ENCODE data around the gene SALL2. TPM values are rescaled to one million over a fixed set of nuclear protein-coding genes. Genes with fewer than 3 reads are reported as not detected.
A peak's percentile ranks its signal among the peaks of the same experiment; 100 is the strongest.

Gene SALL2
- 346 and 360 TPM in 2 replicates for total RNA-seq (2021; fragmentation: NEBNext Ultra II Directional; extraction: Animal tissue kit (Norgen Biotek cat#: 25700))
- polyA plus RNA-seq (2011; rRNA removed): 310 and 356 TPM in 2 replicates
- 193 TPM for polyA plus RNA-seq (2011; cell fraction: cytosol; rRNA removed)
- polyA plus RNA-seq (2011; cell fraction: nucleus; rRNA removed): 292 TPM
- 283 to 321 TPM (median 294 TPM) in 4 replicates for polyA plus RNA-seq (2012, experiment 1 of 2)
- polyA plus RNA-seq (2012, experiment 2 of 2): 364 TPM
- 182 TPM for polyA plus RNA-seq (2013, experiment 1 of 2)
- 177 TPM for polyA plus RNA-seq (2013, experiment 2 of 2)
- polyA minus RNA-seq (2011; rRNA and poly(A)+ RNA removed): 379 and 423 TPM in 2 replicates
- 241 TPM for polyA minus RNA-seq (2011; cell fraction: cytosol; rRNA and poly(A)+ RNA removed)
- 133 TPM for polyA minus RNA-seq (2011; cell fraction: nucleus; rRNA and poly(A)+ RNA removed)
- long read RNA-seq, experiment 1, full-length matches to known transcripts: 19 of 321 reads
- long read RNA-seq, experiment 1, partial matches to known transcripts: 3 of 321 reads
- long read RNA-seq, experiment 1, other reads (novel, unspliced or antisense): 299 of 321 reads
- long read RNA-seq, experiment 2, partial matches to known transcripts: 0 of 14 reads
- long read RNA-seq, experiment 2, other reads (novel, unspliced or antisense): 10 of 14 reads

DNA sequence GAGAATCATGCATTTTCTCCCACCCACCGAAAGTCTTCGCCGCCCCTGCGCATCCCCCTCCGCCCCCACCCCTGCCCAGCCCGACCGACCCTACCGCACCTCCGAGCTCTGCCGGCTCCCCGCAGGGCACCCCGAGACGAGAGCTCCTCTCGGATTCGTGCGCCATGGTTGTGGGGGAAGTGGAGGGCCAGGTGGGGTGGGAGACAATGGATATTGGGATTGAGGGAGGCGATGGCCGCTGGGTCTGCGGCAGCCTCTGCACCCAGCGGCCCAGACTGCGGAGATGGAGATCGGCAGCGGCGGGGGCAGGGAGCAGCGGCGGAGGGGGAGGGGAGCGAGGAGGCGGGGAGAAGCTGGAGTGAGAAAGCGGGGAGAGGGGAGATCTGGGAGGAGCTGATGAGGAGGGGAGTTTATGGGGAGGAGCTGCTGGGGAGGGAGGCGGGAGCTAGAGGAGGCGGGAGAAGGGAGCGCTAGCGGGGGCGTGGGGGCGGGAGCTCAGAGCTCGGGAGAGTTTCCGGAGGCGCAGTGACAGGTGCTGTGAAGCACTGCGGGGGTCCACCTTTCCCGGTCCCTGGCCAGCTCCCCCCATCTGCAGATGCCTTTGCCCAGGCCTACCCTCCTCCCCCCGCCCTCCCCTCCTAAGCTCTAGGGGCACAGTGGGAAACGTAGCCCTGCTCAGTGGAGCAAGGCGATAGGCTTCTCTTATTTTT, at the start of gene SALL2:
Gene SALL2, minus strand, starts transcription at position 385 of the 710 bp plus-strand sequence. Its CDS starts 219 bp downstream, at position 166.
- H2BK120ac ChIP-seq (replicated peaks; ENCODE audit: low read depth, low read length): peak within 1 kb of the TSS; percentile 91
- H3K4me1 ChIP-seq (replicated peaks in 1 of 4; ENCODE audit: control insufficient read depth in 3 of 4, insufficient read depth in 4 of 4, low read length in 3 of 4): peaks cover 14 to 69% (median 42%) of the 10 kb centered on the region in 4 experiments
- ChIA-PET POLR2A (ENCODE audit: partially characterized antibody) (interaction anchor here (0.6 to 32.5 kb wide), 24 partner anchors 7 to 217 kb away, joined by 3 to 769 read pairs (median 6); partner anchors contain the start of genes METTL3, RAB2B, SALL2 and TOX4), CTCF (ENCODE audit: partially characterized antibody) (interaction anchor here (0.7 to 7.6 kb wide), 14 partner anchors 8 to 88 kb away, joined by 3 to 59 read pairs (median 6); partner anchors contain the start of genes METTL3, RAB2B and TOX4)
- peak within 1 kb of the TSS; percentile 75 for H3K4ac ChIP-seq (replicated peaks; ENCODE audit: insufficient read length, low read depth, low read length)
- peak within 1 kb of the TSS; percentile 97 for H2BK5ac ChIP-seq (ENCODE audit: low read depth, low read length)
- peak within 1 kb of the TSS; percentile 73 for H2BK20ac ChIP-seq (ENCODE audit: low read length)
- DNase-seq (ENCODE audit: low read depth in 1 of 2, low spot score in 2 of 2) (peak; percentile 93 to 97), FAIRE-seq (no peak)
- peak within 1 kb of the TSS; percentile 99 for H2BK12ac ChIP-seq (ENCODE audit: low read depth, low read length)
- no peaks in the 10 kb centered on the region for H3K9me3 ChIP-seq (ENCODE audit: insufficient read depth in 2 of 2, low read depth in 1 of 2, low read length in 1 of 2)
- peaks cover 25% of the 10 kb centered on the region for H3K79me1 ChIP-seq (ENCODE audit: low read depth, low read length)
- peak within 1 kb of the TSS; percentile 81 to 87 for H3K4me2 ChIP-seq (ENCODE audit: insufficient read depth in 1 of 2, low read depth in 2 of 2, low read length in 2 of 2)
- H3K36me3 ChIP-seq (ENCODE audit: control insufficient read depth in 2 of 4, insufficient read depth in 4 of 4, low read length in 3 of 4): peaks cover 24 to 67% (median 36%) of the 10 kb centered on the region in 4 experiments
- peak within 1 kb of the TSS; percentile 96 for H4K91ac ChIP-seq (replicated peaks; ENCODE audit: insufficient read length, low read length)
- peak within 1 kb of the TSS; percentile 50 to 82 (median 71) for H3K4me3 ChIP-seq (ENCODE audit: extremely low read depth in 1 of 4, insufficient read depth in 2 of 4, low read depth in 3 of 4, low read length in 4 of 4)
- peak within 1 kb of the TSS; percentile 70; the same call in 1 of the 2 replicates for H2AK5ac ChIP-seq (ENCODE audit: low read depth, low read length)
- H3K27ac ChIP-seq (ENCODE audit: low read depth, low read length): peak within 1 kb of the TSS; percentile 90
- H4K8ac ChIP-seq (ENCODE audit: extremely low read depth, insufficient read depth, low read length): peak within 1 kb of the TSS; percentile 90
- H4K20me1 ChIP-seq (replicated peaks in 1 of 2; ENCODE audit: control insufficient read depth in 1 of 2, insufficient read depth in 2 of 2, low read length in 2 of 2): peaks cover 1 to 30% of the 10 kb centered on the region in 2 experiments
- H3K18ac ChIP-seq (ENCODE audit: extremely low read depth, low read length): peak within 1 kb of the TSS; percentile 99
- peaks cover 19 to 78% of the 10 kb centered on the region in 2 experiments for H3K79me2 ChIP-seq (ENCODE audit: control insufficient read depth in 1 of 2, insufficient read depth in 2 of 2, low read length in 2 of 2)
- H2BK15ac ChIP-seq (ENCODE audit: low read length): peak within 1 kb of the TSS; percentile 67; the same call in 1 of the 2 replicates
- peak within 1 kb of the TSS; percentile 34 for H3K14ac ChIP-seq (ENCODE audit: insufficient read length)
- H2AFZ ChIP-seq (ENCODE audit: low read length): no peak within 1 kb of the TSS
- H3K23ac ChIP-seq (ENCODE audit: insufficient read length): no peak within 1 kb of the TSS
- peaks cover 14% of the 10 kb centered on the region for H3K23me2 ChIP-seq (ENCODE audit: low read depth, low read length)
- H3K27me3 ChIP-seq (replicated peaks in 1 of 4; ENCODE audit: control insufficient read depth in 3 of 4, extremely low read depth in 1 of 4, insufficient read depth in 3 of 4, low read length in 3 of 4): no peaks in the 10 kb centered on the region
- 0% methylated on average over 1 of the region's 43 CpGs; no CpG with 5 or more reads in 1 of the 2 experiments for WGBS, 2 experiments (ENCODE audit: extremely low coverage in 1 of 2, insufficient coverage in 1 of 2, insufficient read length in 1 of 2, insufficient replicate concordance in 2 of 2, low coverage in 1 of 2, low lambda C conversion rate in 2 of 2, missing lambda C conversion rate in 1 of 2)
- peak within 1 kb of the TSS; percentile 78 for H3K56ac ChIP-seq (replicated peaks; ENCODE audit: insufficient read length, low read depth, low read length)
- peak within 1 kb of the TSS; percentile 97 for H4K5ac ChIP-seq (ENCODE audit: insufficient read length, low read depth, low read length)
- H3K9ac ChIP-seq (replicated peaks in 1 of 4; ENCODE audit: extremely low read depth in 1 of 4, low read depth in 3 of 4, low read length in 3 of 4): peak within 1 kb of the TSS; percentile 46 to 83 (median 76)
- TF ChIP-seq POLR2AphosphoS5 (IDR thresholded peaks at IDR 0.05; ENCODE audit: low read depth, low read length): peak; percentile 70
- no peak for TF ChIP-seq BRCA1 (IDR thresholded peaks at IDR 0.05; ENCODE audit: low read depth, low read length)
- no peak for TF ChIP-seq JUN (IDR thresholded peaks at IDR 0.05; ENCODE audit: low read depth, low read length)
- no peak for TF ChIP-seq BACH1 (IDR thresholded peaks at IDR 0.05; ENCODE audit: low read length)
- TF ChIP-seq, protein P1, sequence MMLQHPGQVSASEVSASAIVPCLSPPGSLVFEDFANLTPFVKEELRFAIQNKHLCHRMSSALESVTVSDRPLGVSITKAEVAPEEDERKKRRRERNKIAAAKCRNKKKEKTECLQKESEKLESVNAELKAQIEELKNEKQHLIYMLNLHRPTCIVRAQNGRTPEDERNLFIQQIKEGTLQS (IDR thresholded peaks at IDR 0.05; ENCODE audit: insufficient read depth, low read depth, low read length): no peak
- no peak for TF ChIP-seq HDAC6 (IDR thresholded peaks at IDR 0.05; ENCODE audit: low read depth, low read length)
- no peak for TF ChIP-seq MAFK (IDR thresholded peaks at IDR 0.05; ENCODE audit: low read depth, low read length)
- TF ChIP-seq GABPA (IDR thresholded peaks at IDR 0.05; ENCODE audit: borderline replicate concordance, insufficient read depth, low read length): no peak
- TF ChIP-seq TCF12 (IDR thresholded peaks at IDR 0.05; ENCODE audit: low read depth, low read length): peak; percentile 93
